BJ (cell line): ENCODE results near the gene ZNF280D. TPM values are rescaled to one million over a fixed set of nuclear protein-coding genes. Genes with fewer than 3 reads are reported as not detected.
"Not testable (repeated sequence)": the region's sequence is repeated elsewhere in the genome, so short reads cannot be mapped to it uniquely, and the experiment has no call there.

Source experiments
- CTCF ChIA-PET: fragments of 350-600 bp; formaldehyde crosslinking; extraction: SDS; loops from one replicate; lab custom pipeline; 2021; ENCODE audit warnings: antibody characterized with exemption, inconsistent platforms; lab: Yijun Ruan, JAX
- POLR2A ChIA-PET: fragments of 300-600 bp; sonication (Branson Sonifier 250); formaldehyde crosslinking; extraction: SDS; loops from one replicate; lab custom pipeline; 2021; ENCODE audit warnings: antibody characterized with exemption; lab: Charles Lee
- DNase-seq: peaks from one replicate; pipeline ENCODE4 v3.0.0-alpha.2; 2011; ENCODE audit warnings: low read depth
- H3K27me3 ChIP-seq: 2 replicates; pipeline ENCODE4 v1.6.0; 2011; ENCODE audit warnings: low read length; ENCODE audit not compliant: control insufficient read depth, insufficient read depth
- H3K36me3 ChIP-seq: 2 replicates; pipeline ENCODE4 v1.5.1; 2011; ENCODE audit warnings: low read length; ENCODE audit not compliant: control insufficient read depth, insufficient read depth
- H3K4me3 ChIP-seq: 2 replicates; pipeline ENCODE4 v1.5.1; 2011; ENCODE audit warnings: low read depth, mild to moderate bottlenecking, control low read depth, low read length
- CTCF ChIP-seq: IDR thresholded peaks from 2 replicates; pipeline ENCODE4 v1.5.1; 2011; ENCODE audit warnings: low read depth, mild to moderate bottlenecking, control low read depth, inconsistent platforms, low read length, moderate library complexity; ENCODE audit not compliant: insufficient read depth
- polyA plus RNA-seq: library from polyadenylated mRNA; depleted of rRNA; stranded (reverse); fragments of >200 nt; gene quantifications from 2 replicates; pipeline ENCODE4 v1.2.3, GENCODE V29; 2011

ZNF280D gene
- polyA plus RNA-seq, 1 experiment: 4.0 TPM

GRCh38 chr15:56716334-56716733, 17.0 kb downstream of the ZNF280D start:
- Histone ChIP-seq H3K36me3 (no peaks in the 10 kb centered on the region), H3K4me3 (no peak overlapping the region), H3K27me3 (no peaks in the 10 kb centered on the region)
- TF ChIP-seq CTCF: no peak
- CTCF ChIA-PET: no interaction called here
- DNase-seq: no peak
- POLR2A ChIA-PET: no interaction called here

GRCh38 chr15:56715220-56715619, 18.1 kb downstream of the ZNF280D start:
- no peak for DNase-seq
- no peak overlapping the region for H3K4me3 ChIP-seq
- no peaks in the 10 kb centered on the region for H3K27me3 ChIP-seq
- ChIA-PET CTCF (no interaction called here), POLR2A (no interaction called here)
- no peaks in the 10 kb centered on the region for H3K36me3 ChIP-seq
- TF ChIP-seq CTCF: no peak

- POLR2A ChIA-PET, CTCF ChIA-PET, H3K27me3 ChIP-seq: not testable (repeated sequence)
These were observed 23.8 kb downstream of the ZNF280D start for GRCh38 chr15:56709502-56709901.

GRCh38 chr15:56699743-56700142, 33.6 kb downstream of the ZNF280D start:
- Histone ChIP-seq H3K27me3 (no peaks in the 10 kb centered on the region), H3K36me3 (peaks cover 4% of the 10 kb centered on the region; the same call in 1 of the 2 replicates), H3K4me3 (no peak overlapping the region)
- ChIA-PET POLR2A (no interaction called here), CTCF (no interaction called here)
- no peak for DNase-seq
- TF ChIP-seq CTCF: no peak

More at GRCh38 chr15:56709502-56709901, 23.8 kb downstream of the ZNF280D start:
- H3K36me3 ChIP-seq, H3K4me3 ChIP-seq, DNase-seq: not testable (repeated sequence)

- DNase-seq: no peak
- H3K27me3 ChIP-seq: no peaks in the 10 kb centered on the region
- peaks cover 1% of the 10 kb centered on the region; the same call in 1 of the 2 replicates for H3K36me3 ChIP-seq
- ChIA-PET POLR2A (no interaction called here), CTCF (interaction anchor here (0.7 to 1.2 kb wide), 2 partner anchors 9 to 20 kb away, joined by 3 read pairs; no protein-coding TSS in a partner anchor)
- no peak overlapping the region for H3K4me3 ChIP-seq
- TF ChIP-seq CTCF: no peak
These were observed 35.0 kb downstream of the ZNF280D start for GRCh38 chr15:56698270-56698669.

- no peak for TF ChIP-seq CTCF
- ChIA-PET CTCF (interaction anchor here (0.6 kb wide), 1 partner anchor 157 kb away, joined by 3 read pairs; no protein-coding TSS in a partner anchor), POLR2A (no interaction called here)
- H3K27me3 ChIP-seq: no peaks in the 10 kb centered on the region
- no peaks in the 10 kb centered on the region; the same call in 1 of the 2 replicates for H3K36me3 ChIP-seq
- H3K4me3 ChIP-seq: no peak overlapping the region
- no peak for DNase-seq
These were observed 39.5 kb downstream of the ZNF280D start for GRCh38 chr15:56693761-56694160.
